HEK293T (cell line): ENCODE data around the gene ARF1.

ENCODE experiments used
- ARNT ChIP-seq: fragments of 450-650 bp; IDR thresholded peaks from 2 replicates; pipeline ENCODE4 v1.6.1; 2017; ENCODE audit warnings: mild to moderate bottlenecking
- BHLHE40 ChIP-seq: fragments of 450-650 bp; IDR thresholded peaks from 2 replicates; pipeline ENCODE4 v1.6.1; 2016; ENCODE audit warnings: mild to moderate bottlenecking, moderate library complexity, borderline replicate concordance
- SP1 ChIP-seq: fragments of 450-650 bp; IDR thresholded peaks from 2 replicates; pipeline ENCODE4 v1.6.1; 2017
- TARDBP ChIP-seq: fragments of 450-650 bp; IDR thresholded peaks from 2 replicates; pipeline ENCODE4 v1.6.1; 2016

- TF ChIP-seq SP1 (no peak), BHLHE40 (no peak), ARNT (no peak), TARDBP (no peak)
Observed at GRCh38 chr1:228095161-228095560, 12.7 kb downstream of the ARF1 start.
